Gastrocnemius medialis (tissue), 4 donors: ENCODE data around the gene RCN2.
"Not testable (repeated sequence)": the region's sequence is repeated elsewhere in the genome, so short reads cannot be mapped to it uniquely, and the experiment has no call there.

Experiments used
- CTCF ChIP-seq, 5 experiments: fragments of 450-650 bp in 3 of 5; fragments of 200-600 bp in 2 of 5; sonication (generic) in 2 of 5; IDR thresholded peaks in 4 of 5; conservative IDR thresholded peaks in 1 of 5; 1 replicate in 4 of 5; 2 replicates in 1 of 5; pipeline ENCODE4 v1.5.1; 2016 to 2019; ENCODE audit warnings: antibody characterized with exemption in 5 of 5, mild to moderate bottlenecking in 3 of 5, moderate library complexity in 3 of 5
- POLR2A ChIP-seq, 2 donors: fragments of 450-650 bp; IDR thresholded peaks; one replicate each; pipeline ENCODE4 v1.6.1; 2017; ENCODE audit warnings: antibody characterized with exemption in 2 of 2, mild to moderate bottlenecking in 2 of 2, moderate library complexity in 2 of 2

GRCh38 chr15:76892836-76893235 is 38.7 kb upstream of the RCN2 start:
- not testable (repeated sequence) for TF ChIP-seq CTCF (IDR thresholded peaks at IDR 0.05 in 4 of 5, conservative IDR thresholded peaks at IDR 0.05 in 1 of 5); POLR2A (IDR thresholded peaks at IDR 0.05)
